IMR-90 (cell line): ENCODE data around the gene OR6C2. TPM values are rescaled to one million over a fixed set of nuclear protein-coding genes. Genes with fewer than 3 reads are reported as not detected.

Experiments
- ATAC-seq: fragments of 200-7000 bp; cut with Tn5 transposase; 2 replicates; pipeline ENCODE4 v1.9.1; 2020; ENCODE audit warnings: low read depth, mild to moderate bottlenecking, moderate library complexity
- BruUV-seq: library from RNA; stranded (reverse); fragments of 400-500 nt; replicated peaks from 2 replicates; lab custom pipeline; 2021; lab: Mats Ljungman, UMichigan
- CTCF ChIA-PET: fragments of 300-600 bp; formaldehyde crosslinking; extraction: SDS; loops from one replicate; lab custom pipeline; 2021; ENCODE audit warnings: antibody characterized with exemption; lab: Yijun Ruan, JAX
- POLR2A ChIA-PET: fragments of 300-600 bp; sonication (Branson Sonifier 250); formaldehyde crosslinking; loops from one replicate; lab custom pipeline; 2022; ENCODE audit warnings: antibody characterized with exemption; ENCODE audit not compliant: unreplicated experiment; lab: Charles Lee
- DNase-seq: peaks from one replicate; pipeline ENCODE4 v3.0.0; 2013
- H2AFZ ChIP-seq: replicated peaks from 2 replicates; pipeline ENCODE3; 2013; ENCODE audit warnings: low read length, mild to moderate bottlenecking; ENCODE audit not compliant: poor library complexity
- H2AK5ac ChIP-seq: 2 replicates; pipeline ENCODE4 v1.6.1; 2013; ENCODE audit warnings: low read depth, low read length, inconsistent platforms
- H2AK9ac ChIP-seq: replicated peaks from 2 replicates; pipeline ENCODE3; 2013; ENCODE audit warnings: mild to moderate bottlenecking, low read depth, low read length, moderate library complexity; ENCODE audit not compliant: poor library complexity
- H2BK120ac ChIP-seq: 2 replicates; pipeline ENCODE4 v1.6.1; 2013; ENCODE audit warnings: low read depth, low read length, inconsistent platforms
- H2BK15ac ChIP-seq: 3 replicates; pipeline ENCODE4 v1.6.1; 2013; ENCODE audit warnings: low read depth, low read length, inconsistent platforms
- H2BK20ac ChIP-seq: 2 replicates; pipeline ENCODE4 v1.6.1; 2013; ENCODE audit warnings: low read depth, mild to moderate bottlenecking, inconsistent platforms, low read length, moderate library complexity
- H2BK5ac ChIP-seq: 2 replicates; pipeline ENCODE4 v1.6.1; 2013; ENCODE audit warnings: mild to moderate bottlenecking, low read depth, low read length, inconsistent platforms; ENCODE audit not compliant: poor library complexity, severe bottlenecking
- H3K14ac ChIP-seq: replicated peaks from 2 replicates; pipeline ENCODE4 v1.6.1; 2013; ENCODE audit warnings: low read depth, low read length, inconsistent platforms
- H3K18ac ChIP-seq: 2 replicates; pipeline ENCODE4 v1.6.1; 2013; ENCODE audit warnings: low read depth, low read length, control low read depth
- H3K23ac ChIP-seq: 2 replicates; pipeline ENCODE4 v1.6.1; 2013; ENCODE audit warnings: low read depth, low read length, inconsistent platforms
- H3K27ac ChIP-seq: 2 replicates; pipeline ENCODE4 v1.5.1; 2013; ENCODE audit warnings: mild to moderate bottlenecking, control low read depth, low read length; ENCODE audit not compliant: insufficient read depth
- H3K27me3 ChIP-seq: 2 replicates; pipeline ENCODE4 v1.6.1; 2013; ENCODE audit warnings: low read length; ENCODE audit not compliant: control insufficient read depth, insufficient read depth
- H3K36me3 ChIP-seq: 2 replicates; pipeline ENCODE4 v1.6.1; 2013; ENCODE audit warnings: low read length, mixed read lengths; ENCODE audit not compliant: control insufficient read depth, insufficient read depth
- H3K4ac ChIP-seq: 2 replicates; pipeline ENCODE4 v1.6.1; 2013; ENCODE audit warnings: low read depth, low read length, inconsistent platforms
- H3K4me1 ChIP-seq: 2 replicates; pipeline ENCODE4 v1.6.1; 2013; ENCODE audit warnings: low read length, mixed read lengths; ENCODE audit not compliant: control insufficient read depth, insufficient read depth
- H3K4me2 ChIP-seq: 2 replicates; pipeline ENCODE4 v1.6.1; 2013; ENCODE audit warnings: low read depth, mild to moderate bottlenecking, control low read depth, low read length, moderate library complexity
- H3K4me3 ChIP-seq: 2 replicates; pipeline ENCODE4 v1.5.1; 2013; ENCODE audit warnings: low read depth, mild to moderate bottlenecking, control low read depth, low read length, moderate library complexity; ENCODE audit not compliant: insufficient read depth
- H3K56ac ChIP-seq: 2 replicates; pipeline ENCODE4 v1.6.1; 2013; ENCODE audit warnings: low read length, inconsistent platforms; ENCODE audit not compliant: insufficient read depth; ENCODE audit errors: extremely low read depth
- H3K79me1 ChIP-seq, 2 experiments: 2 replicates each; pipeline ENCODE4 v1.6.1; 2013; ENCODE audit warnings: low read length in 2 of 2, inconsistent platforms in 1 of 2, low read depth in 1 of 2
- H3K9ac ChIP-seq: 2 replicates; pipeline ENCODE4 v1.6.1; 2013; ENCODE audit warnings: low read depth, low read length, control low read depth
- H3K9me1 ChIP-seq: 2 replicates; pipeline ENCODE4 v1.6.1; 2013; ENCODE audit warnings: low read length, inconsistent platforms; ENCODE audit not compliant: insufficient read depth
- H3K9me3 ChIP-seq: 2 replicates; pipeline ENCODE4 v1.6.1; 2013; ENCODE audit warnings: low read length; ENCODE audit not compliant: control insufficient read depth, insufficient read depth
- H4K20me1 ChIP-seq: 2 replicates; pipeline ENCODE4 v1.6.1; 2013; ENCODE audit warnings: low read length, inconsistent platforms; ENCODE audit not compliant: insufficient read depth
- H4K5ac ChIP-seq: 2 replicates; pipeline ENCODE4 v1.6.1; 2013; ENCODE audit warnings: mild to moderate bottlenecking, low read depth, low read length, control low read depth
- H4K8ac ChIP-seq, 2 experiments: 2 replicates each; pipeline ENCODE4 v1.6.1; 2013; ENCODE audit warnings: low read depth in 2 of 2, low read length in 2 of 2, control low read depth in 1 of 2, inconsistent platforms in 1 of 2
- H4K91ac ChIP-seq: 2 replicates; pipeline ENCODE4 v1.6.1; 2013; ENCODE audit warnings: low read depth, low read length, inconsistent platforms; ENCODE audit not compliant: insufficient read depth
- BHLHE40 ChIP-seq: fragments of 150-350 bp; IDR thresholded peaks from 2 replicates; pipeline ENCODE4 v1.6.1; 2016; ENCODE audit warnings: mild to moderate bottlenecking, low read depth, low read length
- CEBPB ChIP-seq: IDR thresholded peaks from 2 replicates; pipeline ENCODE4 v1.6.1; 2012; ENCODE audit warnings: low read depth, low read length, improper control_type of control experiment
- CHD1 ChIP-seq: IDR thresholded peaks from 2 replicates; pipeline ENCODE4 v1.6.1; 2012; ENCODE audit warnings: low read depth, low read length, improper control_type of control experiment
- FOS ChIP-seq: fragments of 150-350 bp; IDR thresholded peaks from 2 replicates; pipeline ENCODE4 v1.6.1; 2016; ENCODE audit warnings: low read depth, low read length
- MAFK ChIP-seq: IDR thresholded peaks from 2 replicates; pipeline ENCODE4 v1.6.1; 2012; ENCODE audit warnings: low read depth, low read length, improper control_type of control experiment
- NFE2L2 ChIP-seq: fragments of 150-350 bp; IDR thresholded peaks from 2 replicates; pipeline ENCODE4 v1.6.1; 2016; ENCODE audit warnings: low read depth, mild to moderate bottlenecking, low read length
- RAD21 ChIP-seq: IDR thresholded peaks from 2 replicates; pipeline ENCODE4 v1.6.1; 2012; ENCODE audit warnings: low read length, improper control_type of control experiment
- RCOR1 ChIP-seq: IDR thresholded peaks from 2 replicates; pipeline ENCODE4 v1.6.1; 2012; ENCODE audit warnings: mild to moderate bottlenecking, low read length, improper control_type of control experiment; ENCODE audit not compliant: insufficient replicate concordance
- RFX5 ChIP-seq: IDR thresholded peaks from 2 replicates; pipeline ENCODE4 v1.8.0; 2012; ENCODE audit warnings: low read depth, mild to moderate bottlenecking, low read length, moderate library complexity
- USF2 ChIP-seq: fragments of 150-350 bp; IDR thresholded peaks from 2 replicates; pipeline ENCODE4 v1.6.1; 2017; ENCODE audit warnings: mild to moderate bottlenecking, antibody characterized with exemption, low read length, low read depth
- WGBS, 2 experiments: methylation state at CpG; one replicate each; pipeline versions ENCODE4 v1.1.5 to v1.1.7; 2013; ENCODE audit warnings: missing lambda C conversion rate in 2 of 2; ENCODE audit not compliant: insufficient read length in 1 of 2; ENCODE audit errors: extremely low coverage in 2 of 2; 5-methylcytosine and 5-hydroxymethylcytosine counted together
- dilution Hi-C: fragments of 300-500 bp; cut with HindIII; formaldehyde crosslinking; loops from one replicate; pipeline ENCODE4 v1.14.3; 2018; ENCODE audit warnings: low sequenced_read_pairs; ENCODE audit not compliant: unreplicated experiment
- in situ Hi-C: fragments of 300-500 bp; cut with MboI; formaldehyde crosslinking; loops from 3 replicates; pipeline ENCODE4 v1.14.3; 2019; ENCODE audit warnings: low sequenced_read_pairs, inconsistent platforms, mixed read lengths
- intact Hi-C: fragments of 100-400 bp; cut with micrococcal nuclease; formaldehyde crosslinking; loops from 2 replicates; pipeline ENCODE4 v1.10.0; 2022
- polyA plus RNA-seq, 3 experiments: library from polyadenylated mRNA; depleted of rRNA; stranded (reverse); fragments of >200 nt; gene quantifications; 2 replicates each; pipeline ENCODE4 v1.2.3, GENCODE V29; 2012; ENCODE audit warnings: low replicate concordance in 1 of 3
- total RNA-seq: library from RNA; depleted of rRNA; stranded (reverse); fragments of >200 nt; gene quantifications from 2 replicates; pipeline ENCODE4 v1.2.3, GENCODE V29; 2012

Gene OR6C2
- total and polyA plus RNA-seq, 2 of the 4 experiments (the other 2 are of a cell fraction): not detected

DNA sequence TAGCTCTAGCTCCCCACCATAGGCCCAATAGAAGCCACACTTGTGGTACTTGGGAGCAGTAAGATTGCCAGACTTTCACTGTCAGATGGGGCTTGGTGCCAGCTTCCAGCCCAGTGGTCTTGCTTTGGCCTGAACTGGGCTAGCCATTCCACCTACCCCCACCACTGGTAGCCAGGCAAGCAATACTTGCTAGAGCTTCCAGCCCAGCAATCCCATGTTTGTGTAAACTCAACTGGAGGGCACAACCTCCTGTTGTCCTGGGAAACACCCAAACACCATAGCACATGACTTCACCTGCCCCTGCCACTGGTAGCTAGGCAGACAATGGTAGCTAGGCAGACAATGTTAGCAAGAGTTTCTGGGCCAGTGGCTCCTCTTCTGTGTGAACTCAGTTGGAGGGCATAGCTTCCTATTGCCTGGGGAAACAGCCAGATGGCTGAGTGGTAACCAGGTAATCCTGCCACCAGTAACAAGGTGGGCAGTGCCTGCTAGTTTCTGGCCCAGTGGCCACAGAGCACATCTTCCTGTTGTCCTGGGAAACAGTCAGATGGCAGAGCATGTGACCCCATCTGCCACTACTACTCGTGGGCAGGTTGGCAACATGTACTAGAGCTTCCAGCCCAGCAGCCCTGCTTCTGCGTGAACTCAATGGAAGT is 23.4 kb upstream of the OR6C2 start:
- no TSS peak for BruUV-seq
- WGBS, 2 experiments: no CpG with 5 or more reads among the region's 2 CpGs
- H2BK5ac ChIP-seq: no peak overlapping the region
- POLR2A ChIA-PET: no interaction called here
- no peaks in the 10 kb centered on the region for H3K4me1 ChIP-seq
- H2AFZ ChIP-seq: no peak overlapping the region
- no peak overlapping the region for H3K18ac ChIP-seq
- CTCF ChIA-PET: no interaction called here
- no peak overlapping the region for H2BK15ac ChIP-seq
- H4K8ac ChIP-seq: no peak overlapping the region
- TF ChIP-seq CEBPB (no peak), RAD21 (no peak), MAFK (no peak), NFE2L2 (no peak), RFX5 (no peak), USF2 (no peak), FOS (no peak), RCOR1 (no peak), CHD1 (no peak), BHLHE40 (no peak)
- H4K5ac ChIP-seq: no peak overlapping the region
- no peak overlapping the region for H4K91ac ChIP-seq
- H3K9ac ChIP-seq: no peak overlapping the region
- H2AK5ac ChIP-seq: no peak overlapping the region
- H3K56ac ChIP-seq: no peak overlapping the region
- H2BK20ac ChIP-seq: no peak overlapping the region
- no peak overlapping the region for H3K4me3 ChIP-seq
- no peaks in the 10 kb centered on the region for H3K9me3 ChIP-seq
- no peak overlapping the region for H2BK120ac ChIP-seq
- H3K36me3 ChIP-seq: no peaks in the 10 kb centered on the region
- in situ Hi-C loops: no loop called here
- no peak for ATAC-seq
- no peak for DNase-seq
- no peak overlapping the region for H3K4me2 ChIP-seq
- H3K27me3 ChIP-seq: no peaks in the 10 kb centered on the region
- H3K27ac ChIP-seq: no peak overlapping the region
- no peak overlapping the region for H3K23ac ChIP-seq
- H2AK9ac ChIP-seq: no peak overlapping the region
- no peak overlapping the region for H3K14ac ChIP-seq
- no peaks in the 10 kb centered on the region for H3K9me1 ChIP-seq
- dilution Hi-C loops: no loop called here
- H4K20me1 ChIP-seq: no peaks in the 10 kb centered on the region
- H3K4ac ChIP-seq: no peak overlapping the region
- no peaks in the 10 kb centered on the region for H3K79me1 ChIP-seq
- intact Hi-C loops: no loop called here
